WTC11 (cell line): ENCODE data around the gene NUAK2. TPM values are rescaled to one million over a fixed set of nuclear protein-coding genes. Genes with fewer than 3 reads are reported as not detected.
A peak's percentile ranks its signal among the peaks of the same experiment; 100 is the strongest.

Experiments used
- ATAC-seq: fragments of 200-7000 bp; cut with Tn5 transposase; 2 replicates; pipeline ENCODE4 v1.10.0; 2021; ENCODE audit warnings: mild to moderate bottlenecking, moderate library complexity
- CTCF ChIA-PET: fragments of 300-600 bp; sonication (Branson Sonifier 250); formaldehyde crosslinking; loops from one replicate; lab custom pipeline; 2021; ENCODE audit warnings: antibody characterized with exemption; lab: Charles Lee
- POLR2A ChIA-PET: fragments of 350-600 bp; sonication (Branson Sonifier 250); formaldehyde crosslinking; loops from one replicate; lab custom pipeline; 2021; ENCODE audit warnings: antibody characterized with exemption; lab: Charles Lee
- DNase-seq: peaks from one replicate; pipeline ENCODE4 v3.0.0; 2021; ENCODE audit warnings: low spot score
- H3K27ac Mint-ChIP-seq: 2 replicates; pipeline ENCODE4 v1.8.0; 2021; ENCODE audit warnings: mixed read lengths
- H3K27me3 Mint-ChIP-seq: 2 replicates; pipeline ENCODE4 v1.8.0; 2021; ENCODE audit warnings: low read depth, mild to moderate bottlenecking, moderate library complexity, mixed read lengths
- H3K36me3 Mint-ChIP-seq: 2 replicates; pipeline ENCODE4 v1.8.0; 2021; ENCODE audit warnings: mixed read lengths
- H3K4me1 Mint-ChIP-seq: 2 replicates; pipeline ENCODE4 v1.8.0; 2022; ENCODE audit warnings: mixed read lengths
- H3K4me3 Mint-ChIP-seq: 2 replicates; pipeline ENCODE4 v1.8.0; 2021; ENCODE audit warnings: mild to moderate bottlenecking, moderate library complexity, mixed read lengths
- H3K9me3 Mint-ChIP-seq: 2 replicates; pipeline ENCODE4 v1.8.0; 2021; ENCODE audit warnings: mixed read lengths
- ATF1 ChIP-seq: sonication (generic); formaldehyde crosslinking; IDR thresholded peaks from 2 replicates; pipeline ENCODE4 v1.8.1; 2023; ENCODE audit warnings: mild to moderate bottlenecking, moderate library complexity, missing genetic modification reagents
- CBFB ChIP-seq: sonication (generic); formaldehyde crosslinking; IDR thresholded peaks from 2 replicates; pipeline ENCODE4 v1.8.1; 2022; ENCODE audit warnings: mild to moderate bottlenecking, low read depth, missing genetic modification reagents
- CREB1 ChIP-seq: sonication (generic); formaldehyde crosslinking; IDR thresholded peaks from 2 replicates; pipeline ENCODE4 v1.8.0; 2023; ENCODE audit warnings: mild to moderate bottlenecking, missing genetic modification reagents
- CTCF ChIP-seq: fragments of 200-600 bp; IDR thresholded peaks from 2 replicates; pipeline ENCODE4 v1.8.0; 2022; ENCODE audit warnings: antibody characterized with exemption
- FOXK1 ChIP-seq: sonication (generic); formaldehyde crosslinking; IDR thresholded peaks from 2 replicates; pipeline ENCODE4 v1.8.0; 2022; ENCODE audit warnings: mild to moderate bottlenecking, moderate library complexity, missing genetic modification reagents
- HMGXB4 ChIP-seq: sonication (generic); formaldehyde crosslinking; IDR thresholded peaks from 2 replicates; pipeline ENCODE4 v1.8.1; 2023; ENCODE audit warnings: mild to moderate bottlenecking, moderate library complexity, missing genetic modification reagents
- JAZF1 ChIP-seq: fragments of 250-450 bp; sonication (Bioruptor Pico); IDR thresholded peaks from 2 replicates; pipeline ENCODE4 v1.9.0; 2021; ENCODE audit warnings: moderate library complexity, mild to moderate bottlenecking, inconsistent platforms
- KAT7 ChIP-seq: sonication (generic); formaldehyde crosslinking; IDR thresholded peaks from 2 replicates; pipeline ENCODE4 v1.8.1; 2023; ENCODE audit warnings: missing genetic modification reagents, mild to moderate bottlenecking, borderline replicate concordance
- MAX ChIP-seq: sonication (generic); formaldehyde crosslinking; IDR thresholded peaks from 2 replicates; pipeline ENCODE4 v1.8.0; 2022; ENCODE audit warnings: mild to moderate bottlenecking, missing genetic modification reagents
- MXD4 ChIP-seq: fragments of 250-450 bp; sonication (Bioruptor Pico); IDR thresholded peaks from 2 replicates; pipeline ENCODE4 v1.8.0; 2021; ENCODE audit warnings: mild to moderate bottlenecking, moderate library complexity, borderline replicate concordance
- MYBL2 ChIP-seq: sonication (generic); formaldehyde crosslinking; IDR thresholded peaks from 2 replicates; pipeline ENCODE4 v1.8.1; 2023; ENCODE audit warnings: mild to moderate bottlenecking, moderate library complexity, missing genetic modification reagents
- NFATC4 ChIP-seq: fragments of 250-450 bp; sonication (Bioruptor Pico); IDR thresholded peaks from 2 replicates; pipeline ENCODE4 v1.9.0; 2021; ENCODE audit warnings: mild to moderate bottlenecking
- PRRX2 ChIP-seq: fragments of 250-450 bp; sonication (Bioruptor Pico); IDR thresholded peaks from 2 replicates; pipeline ENCODE4 v1.8.0; 2021; ENCODE audit warnings: mild to moderate bottlenecking
- RELA ChIP-seq: sonication (generic); formaldehyde crosslinking; IDR thresholded peaks from 2 replicates; pipeline ENCODE4 v1.8.1; 2022; ENCODE audit warnings: missing genetic modification reagents, mild to moderate bottlenecking, borderline replicate concordance
- SMAD3 ChIP-seq: sonication (generic); formaldehyde crosslinking; IDR thresholded peaks from 2 replicates; pipeline ENCODE4 v1.8.0; 2022; ENCODE audit warnings: missing genetic modification reagents, mild to moderate bottlenecking, borderline replicate concordance
- SP1 ChIP-seq: sonication (generic); formaldehyde crosslinking; conservative IDR thresholded peaks from 2 replicates; pipeline ENCODE4 v1.8.1; 2022; ENCODE audit warnings: missing genetic modification reagents
- TCF7 ChIP-seq: sonication (generic); formaldehyde crosslinking; IDR thresholded peaks from 2 replicates; pipeline ENCODE4 v1.8.0; 2022; ENCODE audit warnings: mild to moderate bottlenecking, low read depth, missing genetic modification reagents, moderate library complexity
- TEAD1 ChIP-seq: sonication (generic); formaldehyde crosslinking; IDR thresholded peaks from 2 replicates; pipeline ENCODE4 v1.8.0; 2022; ENCODE audit warnings: mild to moderate bottlenecking, missing genetic modification reagents
- USF2 ChIP-seq: sonication (generic); formaldehyde crosslinking; IDR thresholded peaks from 2 replicates; pipeline ENCODE4 v1.8.1; 2023; ENCODE audit warnings: mild to moderate bottlenecking, missing genetic modification reagents, moderate library complexity
- ZBTB21 ChIP-seq: sonication (generic); formaldehyde crosslinking; IDR thresholded peaks from 2 replicates; pipeline ENCODE4 v1.8.1; 2023; ENCODE audit warnings: mild to moderate bottlenecking, missing genetic modification reagents, borderline replicate concordance
- ZBTB43 ChIP-seq: sonication (generic); formaldehyde crosslinking; IDR thresholded peaks from 2 replicates; pipeline ENCODE4 v1.8.1; 2023; ENCODE audit warnings: mild to moderate bottlenecking, missing genetic modification reagents
- ZMAT4 ChIP-seq: fragments of 250-450 bp; sonication (Bioruptor Pico); IDR thresholded peaks from 2 replicates; pipeline ENCODE4 v1.9.0; 2021; ENCODE audit warnings: mild to moderate bottlenecking
- ZNF121 ChIP-seq: sonication (generic); formaldehyde crosslinking; IDR thresholded peaks from 2 replicates; pipeline ENCODE4 v1.8.0; 2023; ENCODE audit warnings: missing genetic modification reagents
- ZNF232 ChIP-seq: sonication (generic); formaldehyde crosslinking; IDR thresholded peaks from 2 replicates; pipeline ENCODE4 v1.8.0; 2022; ENCODE audit warnings: mild to moderate bottlenecking, missing genetic modification reagents
- ZNF263 ChIP-seq: sonication (generic); formaldehyde crosslinking; IDR thresholded peaks from 2 replicates; pipeline ENCODE4 v1.8.1; 2022; ENCODE audit warnings: low read depth, mild to moderate bottlenecking, moderate library complexity, missing genetic modification reagents
- ZNF317 ChIP-seq: sonication (generic); formaldehyde crosslinking; IDR thresholded peaks from 2 replicates; pipeline ENCODE4 v1.8.1; 2023; ENCODE audit warnings: low read depth, mild to moderate bottlenecking, moderate library complexity, missing genetic modification reagents, borderline replicate concordance
- ZNF671 ChIP-seq: fragments of 250-450 bp; sonication (Bioruptor Pico); IDR thresholded peaks from 2 replicates; pipeline ENCODE4 v1.8.0; 2021; ENCODE audit warnings: mild to moderate bottlenecking
- total RNA-seq: library from RNA; stranded (reverse); gene quantifications from 3 replicates; pipeline ENCODE4 v1.2.3, GENCODE V29; 2021

NUAK2 gene
- total RNA-seq, 1 experiment from 2014 or later = 8.7 TPM

- H3K4me1 Mint-ChIP-seq = peaks cover 33% of the 10 kb centered on the region
- TF ChIP-seq RELA (CRISPR knock-in tag) = no peak
- 0 out of 2 replicates have a peak, but pooled peaks have one; percentile 57 for TF ChIP-seq ZBTB43 (CRISPR knock-in tag)
- peak; percentile 47 for TF ChIP-seq SP1 (CRISPR knock-in tag)
- peak; percentile 49; the same call in 1 of the 2 replicates for TF ChIP-seq TEAD1 (CRISPR knock-in tag)
- 0 out of 2 replicates have a peak, but pooled peaks have one; percentile 17 for TF ChIP-seq ZBTB21 (CRISPR knock-in tag)
- TF ChIP-seq KAT7 (CRISPR knock-in tag) = peak; percentile 23; the same call in 1 of the 2 replicates
- TF ChIP-seq FOXK1 (CRISPR knock-in tag) = no peak; the same call in 1 of the 2 replicates
- no peak for TF ChIP-seq JAZF1 (CRISPR knock-in tag)
- TF ChIP-seq SMAD3 (CRISPR knock-in tag) = no peak
- TF ChIP-seq, all 79 proteins: peak for 5
- peak overlapping the region; percentile 72 for H3K4me3 Mint-ChIP-seq
- no peak overlapping the region for H3K27ac Mint-ChIP-seq
- POLR2A ChIA-PET = interaction anchor here (0.6 kb wide), 1 partner anchor 183 kb away, joined by 4 read pairs; no protein-coding TSS in a partner anchor
- DNase-seq (peak; percentile 66), ATAC-seq (peak; percentile 57)
- CTCF ChIA-PET = interaction anchor here (1.3 to 3.3 kb wide), 6 partner anchors 8 to 141 kb away, joined by 3 to 20 read pairs (median 8); no protein-coding TSS in a partner anchor
- H3K36me3 Mint-ChIP-seq = no peaks in the 10 kb centered on the region
- peaks cover 55% of the 10 kb centered on the region for H3K27me3 Mint-ChIP-seq
- H3K9me3 Mint-ChIP-seq = no peaks in the 10 kb centered on the region
Measured at GRCh38 chr1:205344066-205344928, 22.8 kb upstream of the NUAK2 start.

- ATAC-seq (peak; percentile 65), DNase-seq (peak; percentile 71)
- ChIA-PET CTCF (interaction anchor here (0.6 to 3.3 kb wide), 4 partner anchors 11 to 142 kb away, joined by 3 to 20 read pairs (median 8); no protein-coding TSS in a partner anchor), POLR2A (no interaction called here)
- H3K4me3 Mint-ChIP-seq = peak overlapping the region; percentile 72
- H3K4me1 Mint-ChIP-seq = peaks cover 26% of the 10 kb centered on the region
- no peaks in the 10 kb centered on the region for H3K9me3 Mint-ChIP-seq
- H3K27ac Mint-ChIP-seq = no peak overlapping the region
- peaks cover 58% of the 10 kb centered on the region for H3K27me3 Mint-ChIP-seq
- H3K36me3 Mint-ChIP-seq = no peaks in the 10 kb centered on the region
- TF ChIP-seq HMGXB4 (CRISPR knock-in tag) (peak; percentile 89), MYBL2 (CRISPR knock-in tag) (no peak; the same call in 1 of the 2 replicates), NFATC4 (CRISPR knock-in tag) (no peak), ZNF263 (CRISPR knock-in tag) (no peak), ZNF121 (no peak), ZNF671 (CRISPR knock-in tag) (no peak), CBFB (no peak), CREB1 (CRISPR knock-in tag) (no peak), ATF1 (CRISPR knock-in tag) (0 out of 2 replicates have a peak, but pooled peaks have one; percentile 45), MXD4 (CRISPR knock-in tag) (no peak), TCF7 (CRISPR knock-in tag) (no peak), ZBTB21 (CRISPR knock-in tag) (no peak), MAX (CRISPR knock-in tag) (peak; percentile 71), ZNF232 (CRISPR knock-in tag) (no peak), FOXK1 (CRISPR knock-in tag) (no peak), PRRX2 (CRISPR knock-in tag) (no peak), USF2 (CRISPR knock-in tag) (no peak), ZMAT4 (no peak), CTCF (peak; percentile 38), ZNF317 (CRISPR knock-in tag) (no peak)
Measured at GRCh38 chr1:205343431-205344065, 22.0 kb upstream of the NUAK2 start.
